Activated effector memory CD4-positive, alpha-beta T cell treated with anti-CD3 and anti-CD28 coated beads, Interleukin-2, amount 50 U/mL, for 16 hours (primary cell): Measurements from ENCODE around the gene CELF2.

Experiments used
- DNase-seq: peaks from one replicate; pipeline ENCODE4 v3.0.0-alpha.2; 2020

The CELF2 gene

DNA sequence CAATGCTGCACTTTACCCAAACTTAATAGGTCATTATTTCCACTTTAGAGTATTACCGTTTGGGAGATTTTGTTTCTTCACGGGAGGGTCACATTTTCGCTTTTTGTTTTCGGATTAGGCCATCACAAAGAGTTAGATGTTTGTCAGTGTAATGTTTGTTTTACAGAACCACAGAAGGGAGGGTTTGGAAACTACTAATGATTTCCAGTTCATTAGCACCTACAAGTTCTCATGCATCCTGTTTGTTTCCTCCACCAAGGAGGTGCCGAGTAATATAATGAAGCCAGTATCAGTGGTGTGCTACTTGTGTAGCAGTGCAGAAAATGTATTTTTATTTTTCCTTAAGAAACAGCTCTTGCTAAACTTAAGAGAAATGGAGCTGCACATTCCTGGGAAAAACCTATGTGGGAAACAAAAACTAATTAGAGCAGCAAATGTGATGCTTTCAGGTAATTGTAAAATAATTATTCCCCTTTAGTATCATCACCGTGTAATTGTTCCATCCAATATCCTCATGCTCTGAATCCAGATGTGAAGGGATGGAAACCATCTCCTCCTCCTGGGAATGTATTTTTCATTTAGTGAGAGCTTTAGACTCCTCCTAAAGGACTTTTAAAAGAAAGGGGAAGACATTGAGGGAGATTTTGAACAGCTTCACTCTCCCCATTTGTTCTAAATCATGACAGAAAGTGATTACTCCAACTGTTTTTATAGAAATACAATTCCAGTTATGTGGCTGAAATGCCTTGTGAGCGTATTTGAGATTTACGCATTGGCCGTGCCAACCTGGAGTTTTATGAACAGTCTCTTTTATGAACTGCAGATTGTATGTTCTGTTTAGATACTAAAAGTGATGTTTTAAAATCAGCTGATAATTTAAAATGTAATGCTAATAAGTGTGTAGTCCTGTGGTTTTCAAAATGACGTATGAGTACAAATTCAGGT is 5.6 kb downstream of the CELF2 start:
- no peak for DNase-seq

DNA sequence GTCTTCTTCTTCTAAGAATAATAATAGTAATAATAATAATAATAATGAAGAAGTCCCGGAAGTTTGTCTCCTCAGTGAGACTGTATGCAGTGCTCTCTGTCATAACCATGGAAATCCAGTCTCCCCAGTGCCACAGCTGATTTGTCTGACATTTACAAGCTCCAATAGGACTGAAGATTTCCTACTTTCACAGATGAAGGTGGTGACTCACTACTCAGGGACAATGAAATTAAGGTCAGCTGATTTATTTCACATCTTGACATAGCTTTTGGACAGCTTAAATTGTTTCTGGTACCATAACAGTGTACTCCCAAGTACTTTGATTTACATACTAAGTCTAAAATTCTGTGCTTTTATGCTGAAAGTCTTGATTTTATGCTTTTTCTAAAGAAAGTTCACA is 6.9 kb downstream of the CELF2 start:
- no peak for DNase-seq

DNA sequence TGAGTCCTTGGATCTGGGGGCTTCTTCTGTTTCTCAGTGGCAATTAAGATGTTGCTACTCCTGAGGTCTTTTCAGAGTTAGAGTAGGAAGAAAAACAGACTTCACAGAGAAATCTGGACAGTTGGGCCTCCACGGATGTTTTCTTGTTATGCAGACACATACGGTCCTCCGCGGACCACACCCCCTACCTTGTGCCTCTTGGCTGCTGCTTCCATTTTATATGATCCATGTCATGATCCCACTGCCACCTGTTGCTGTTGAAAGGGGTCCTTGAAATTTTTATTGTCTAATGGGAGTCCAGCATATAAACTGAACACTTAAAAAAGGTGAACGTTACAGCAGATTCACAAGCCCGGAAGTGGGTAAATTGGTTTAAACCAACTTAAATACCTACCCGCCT is 8.3 kb downstream of the CELF2 start:
- no peak for DNase-seq

DNA sequence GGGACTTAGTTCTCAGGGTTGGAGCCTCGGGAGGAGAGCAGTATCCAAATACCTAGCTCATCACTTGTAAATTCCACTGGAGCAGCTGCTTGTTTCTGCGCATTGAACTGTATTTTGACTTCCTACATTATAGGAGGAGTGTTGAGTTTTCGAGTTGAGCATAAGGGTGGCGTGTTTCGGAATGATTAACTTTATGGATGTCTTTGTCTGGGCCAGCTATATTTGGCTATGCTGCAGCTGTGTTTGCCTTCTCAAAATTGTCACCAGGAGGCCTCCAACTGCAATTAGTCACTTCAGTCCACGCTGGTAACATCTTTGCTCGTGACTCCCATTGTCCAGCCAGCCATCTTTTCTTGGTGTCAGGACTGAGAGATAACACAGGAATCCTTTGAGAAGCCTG is 9.1 kb downstream of the CELF2 start:
- DNase-seq = no peak

DNA sequence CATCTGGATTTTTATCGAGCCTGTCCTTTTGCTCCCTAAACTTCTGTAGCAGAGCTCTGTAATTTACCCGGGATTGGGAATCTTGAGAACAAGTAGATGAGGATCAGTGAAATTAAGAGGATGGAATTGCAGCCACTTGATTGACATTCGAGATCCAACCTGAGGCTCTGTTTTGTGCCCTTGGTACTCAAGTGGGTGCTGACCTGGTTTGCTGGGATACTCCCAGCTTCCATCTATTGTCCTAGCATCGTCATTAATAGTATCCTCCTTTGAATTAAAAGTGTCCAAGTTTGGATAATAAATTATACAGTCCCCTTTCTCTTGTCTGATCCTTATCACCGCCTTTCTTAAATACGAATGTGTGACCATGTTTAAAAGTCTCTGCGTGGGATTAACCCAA is 17.1 kb downstream of the CELF2 start:
- no peak for DNase-seq

DNA sequence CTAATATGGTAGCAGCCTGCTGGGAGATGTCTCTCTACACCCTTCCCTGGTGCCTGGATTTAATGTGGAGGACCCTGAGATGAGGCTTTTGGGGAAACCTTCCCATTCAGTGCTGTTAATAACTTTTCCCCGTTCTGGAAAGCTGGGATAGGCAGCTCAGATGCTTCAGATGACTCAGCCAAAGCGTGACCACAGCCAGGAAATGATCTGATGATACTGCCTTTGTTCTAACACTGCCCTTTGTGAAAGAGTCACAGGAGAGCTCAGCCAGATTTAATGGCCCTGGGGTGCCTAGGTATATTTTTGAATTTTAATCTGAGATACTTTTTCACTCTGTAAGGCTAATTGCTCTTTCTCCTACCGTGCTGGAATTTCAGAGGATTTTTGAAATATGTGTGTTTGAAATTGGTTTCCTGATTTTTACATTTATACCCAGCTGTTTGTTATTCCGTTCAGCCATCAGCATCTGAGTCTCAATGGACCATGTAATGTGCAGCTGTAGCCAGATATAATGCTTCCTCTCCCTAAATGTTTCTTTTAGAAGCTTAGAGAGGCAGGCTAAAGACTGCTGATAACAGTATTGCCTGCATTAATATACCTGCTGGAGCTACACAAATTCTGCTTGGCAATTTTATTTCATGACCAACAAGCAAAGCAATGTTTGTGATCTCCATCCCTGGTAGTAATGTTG is 17.8 kb downstream of the CELF2 start:
- DNase-seq = no peak

DNA sequence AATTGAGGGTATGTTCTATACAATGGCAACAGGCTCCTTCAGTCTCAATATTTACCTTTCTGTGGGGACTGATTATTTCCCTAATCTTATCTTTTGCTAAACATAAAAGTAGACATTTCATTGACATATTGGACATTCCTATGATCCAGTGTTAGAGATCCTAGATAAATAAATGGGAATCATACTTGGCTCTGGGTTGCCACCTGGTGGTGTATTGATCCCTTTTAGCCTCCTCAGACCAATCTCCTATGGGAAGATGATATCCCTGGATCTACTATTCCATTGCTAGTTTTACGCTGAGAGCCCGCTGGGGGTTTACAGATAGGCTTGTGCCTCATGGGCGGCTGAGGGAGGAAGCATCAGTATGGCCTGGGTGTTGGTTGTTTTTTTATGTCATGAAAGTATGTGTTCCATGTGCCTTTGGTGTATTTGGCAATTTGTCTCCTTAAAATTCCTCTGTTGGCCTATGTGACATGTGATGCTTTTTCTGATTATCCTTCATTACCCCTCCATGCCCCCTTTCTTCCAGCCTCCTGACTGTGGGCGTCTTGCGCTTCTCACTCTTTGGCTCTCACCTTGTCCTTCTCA is 18.8 kb downstream of the CELF2 start:
- no peak for DNase-seq

DNA sequence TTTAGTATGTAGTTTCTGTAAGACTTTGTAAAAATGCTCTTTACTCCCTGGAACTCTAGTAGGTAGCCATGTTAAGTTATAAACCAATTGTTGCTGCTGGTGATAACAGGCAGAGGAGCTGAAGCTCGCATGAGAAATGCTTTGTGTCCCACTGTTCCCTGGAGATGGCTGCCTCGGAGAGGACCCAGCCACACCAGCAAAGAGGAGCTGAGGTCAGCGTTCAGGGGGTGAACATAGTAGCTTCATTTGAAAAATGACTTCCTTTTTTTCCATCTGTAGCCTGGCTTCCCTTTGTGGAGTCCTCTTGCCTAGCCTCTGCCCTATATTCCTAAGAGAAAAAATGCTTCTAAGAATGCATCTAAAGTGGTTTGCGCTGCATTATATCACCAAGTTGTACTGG is 20.3 kb downstream of the CELF2 start:
- DNase-seq = no peak

DNA sequence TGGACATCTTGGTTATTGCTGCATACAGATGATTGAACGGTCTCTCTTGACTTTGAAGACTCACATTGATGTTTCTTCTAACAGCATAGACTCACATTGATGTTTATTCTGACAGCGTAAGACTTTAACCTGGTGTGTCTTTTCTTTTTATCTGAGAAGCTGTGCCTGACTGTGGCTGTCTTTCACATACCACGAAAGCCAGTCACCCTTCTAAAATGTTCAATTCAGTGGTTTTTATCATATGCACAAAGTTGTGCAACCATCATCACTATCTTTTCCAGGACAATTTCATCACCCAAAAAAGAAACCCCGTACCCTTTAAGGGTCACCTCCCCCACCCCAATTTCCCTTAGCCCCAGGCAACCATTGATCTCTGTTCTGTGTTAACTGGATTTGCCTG is 24.7 kb downstream of the CELF2 start:
- no peak for DNase-seq

DNA sequence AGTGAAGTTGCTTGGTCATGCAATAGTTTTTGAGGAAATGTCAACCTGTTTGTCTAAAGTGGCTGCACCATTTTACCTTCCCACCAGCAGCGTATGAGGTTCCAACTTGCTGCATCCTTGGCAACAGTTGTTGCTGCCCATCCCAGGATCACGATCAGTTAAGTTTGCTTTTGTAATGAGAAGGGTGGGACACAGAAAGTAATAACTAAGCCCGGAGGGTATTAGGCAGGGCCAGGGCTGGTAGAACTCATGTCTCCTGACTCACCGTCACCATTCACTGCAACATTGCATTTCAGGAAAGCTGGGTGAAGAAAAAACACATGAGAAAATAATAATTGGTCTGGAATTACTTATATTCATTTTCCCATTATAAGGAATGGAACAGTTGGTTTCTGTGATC is 25.4 kb downstream of the CELF2 start:
- no peak for DNase-seq

DNA sequence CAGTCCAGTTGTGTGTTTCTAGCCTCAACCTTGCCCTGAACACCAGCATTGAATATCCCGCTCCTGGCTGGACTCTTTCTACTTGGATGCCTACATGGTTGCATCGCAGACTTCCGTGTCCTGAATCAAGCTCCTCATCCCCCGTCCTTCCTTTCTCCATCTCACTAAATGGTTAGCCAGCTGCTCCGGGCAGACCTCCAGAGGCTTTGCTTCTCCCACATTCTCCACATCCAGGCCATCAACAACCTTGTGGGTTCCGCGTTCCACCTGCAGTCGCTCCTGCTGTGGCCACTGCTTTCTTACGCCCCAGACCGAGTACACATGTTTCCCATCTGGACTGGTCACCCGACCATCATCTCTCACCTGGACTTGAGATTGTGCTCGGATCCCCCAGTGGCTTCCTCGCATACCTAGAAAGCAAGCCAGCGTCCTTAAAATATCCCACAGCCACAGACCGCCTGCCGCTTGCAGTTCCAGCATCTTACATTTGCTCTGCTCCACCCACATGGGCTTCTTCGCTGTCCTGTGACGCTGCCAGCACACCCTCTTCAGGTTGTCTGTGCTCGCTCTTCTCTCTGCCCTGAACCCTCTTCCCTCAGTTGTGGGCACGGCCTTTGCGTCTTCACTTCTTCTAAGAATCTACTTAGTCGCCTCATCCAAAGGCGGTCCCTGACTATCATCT is 25.9 kb downstream of the CELF2 start:
- DNase-seq = no peak

DNA sequence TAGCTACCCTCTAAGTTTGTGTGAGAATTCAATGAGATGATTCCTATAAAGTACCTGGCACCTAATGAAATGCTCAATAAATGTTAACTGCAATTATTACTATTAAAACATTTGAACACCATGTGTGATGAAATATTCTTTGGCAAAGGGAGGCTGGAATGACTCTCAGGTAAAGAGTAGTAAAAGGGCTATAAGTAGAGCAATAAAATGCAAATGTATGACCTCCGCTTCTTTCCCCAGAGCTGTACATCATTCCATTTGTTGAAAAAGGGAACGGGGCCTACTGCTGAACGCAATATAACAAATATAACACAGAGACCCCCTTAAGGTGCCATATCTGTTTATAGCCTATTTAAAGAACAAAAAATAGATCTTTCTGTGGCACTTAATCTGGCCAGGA is 27.8 kb downstream of the CELF2 start:
- DNase-seq = no peak

DNA sequence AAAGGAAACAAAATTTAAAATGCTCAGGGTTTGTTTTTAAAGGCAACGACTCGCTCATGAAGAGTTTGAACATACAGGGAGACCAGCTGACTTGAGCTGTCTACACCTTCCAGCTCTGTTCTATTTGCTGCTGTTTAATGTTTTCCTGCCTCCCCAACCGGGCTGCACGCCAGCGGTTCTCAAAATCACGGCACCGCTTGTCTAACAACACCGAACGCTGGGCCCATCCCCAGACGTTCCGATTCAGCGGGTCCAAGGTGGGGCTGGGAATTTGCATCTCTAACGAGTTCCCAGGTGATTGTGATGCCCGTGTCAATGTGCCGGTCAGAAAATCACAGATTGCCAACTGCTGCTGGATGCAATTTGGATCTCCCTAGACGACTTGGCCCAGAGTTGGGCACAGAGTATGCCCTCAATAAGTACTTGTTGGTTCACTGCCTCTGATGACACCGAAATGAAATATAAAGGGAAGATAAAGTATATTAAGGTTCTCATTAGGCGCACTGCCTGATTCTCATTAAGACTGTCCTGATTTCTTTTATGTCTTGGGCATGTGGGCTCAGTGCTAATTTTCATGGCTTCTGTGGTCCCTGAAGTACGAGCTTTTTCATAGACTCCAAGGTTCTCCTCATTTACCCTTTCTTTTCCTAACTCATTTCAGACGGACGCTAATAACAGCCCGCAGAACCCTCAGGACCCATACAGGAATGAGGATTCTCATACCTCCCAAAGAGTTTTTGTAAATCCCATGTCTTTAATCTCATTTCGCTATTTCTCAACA is 28.5 kb downstream of the CELF2 start:
- no peak for DNase-seq

DNA sequence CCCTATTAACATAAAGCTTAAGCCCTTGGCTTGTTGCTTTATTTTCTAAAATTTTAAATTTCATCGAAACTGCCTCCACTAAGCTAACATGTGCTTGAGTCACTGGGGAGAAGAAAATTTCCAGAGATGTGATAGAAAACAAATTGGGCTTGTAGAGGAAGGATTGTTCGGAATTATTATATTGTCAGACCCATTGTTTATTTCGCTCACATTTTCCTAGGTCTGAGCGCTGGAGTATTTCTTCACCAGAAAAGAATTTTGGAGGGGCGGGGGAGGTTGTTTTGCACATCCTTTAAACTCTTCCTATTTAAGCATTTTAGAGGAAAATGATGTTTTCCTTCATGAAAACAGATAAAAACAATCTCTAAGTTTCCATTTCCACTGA is 29.1 kb downstream of the CELF2 start:
- DNase-seq = no peak

DNA sequence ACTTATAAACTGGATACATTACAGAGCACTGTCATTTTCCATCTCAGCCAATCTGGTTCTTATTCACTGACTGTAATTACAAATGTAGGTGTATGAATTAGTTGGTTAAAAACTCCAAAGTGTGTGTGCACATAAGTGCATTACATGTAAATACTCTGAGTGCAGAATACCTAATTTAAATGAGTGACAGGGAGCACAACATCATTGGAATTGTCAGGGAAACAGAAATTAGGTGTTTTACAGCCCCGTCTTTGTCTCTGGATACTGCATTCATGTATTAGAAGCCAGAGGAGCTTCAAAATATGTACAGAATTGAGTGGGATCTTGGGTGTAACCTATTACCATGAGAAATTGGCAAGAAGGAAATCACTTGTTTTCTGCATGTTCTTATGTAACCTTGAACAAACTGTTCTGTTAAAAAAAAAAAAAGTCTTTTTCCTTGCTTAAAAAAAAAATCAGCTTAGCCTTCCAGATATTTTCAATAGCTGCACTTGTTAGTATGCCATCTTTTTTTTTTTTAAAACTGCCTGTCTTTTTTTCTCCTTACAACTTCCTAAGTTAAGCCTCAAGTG is 31.1 kb downstream of the CELF2 start:
- DNase-seq = no peak

DNA sequence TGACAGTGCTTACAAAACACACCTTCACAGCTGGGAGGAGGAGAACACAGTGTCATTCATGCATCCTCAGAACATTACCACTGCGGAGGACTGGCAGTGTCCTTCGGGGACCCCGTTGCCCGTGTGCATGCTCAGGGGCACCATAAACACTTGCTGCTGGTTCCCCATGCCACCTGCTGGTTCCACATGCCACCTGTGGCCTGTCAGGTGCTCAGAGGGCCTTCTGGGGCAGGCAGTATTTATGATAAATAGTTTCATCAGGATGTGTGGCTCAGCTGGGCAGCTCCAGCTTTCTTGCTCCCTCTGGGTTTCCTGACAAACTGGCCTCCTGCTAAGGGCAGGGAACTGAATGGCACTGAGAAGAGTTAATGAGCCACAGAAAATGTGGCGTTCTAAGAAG is 32.1 kb downstream of the CELF2 start:
- no peak for DNase-seq

DNA sequence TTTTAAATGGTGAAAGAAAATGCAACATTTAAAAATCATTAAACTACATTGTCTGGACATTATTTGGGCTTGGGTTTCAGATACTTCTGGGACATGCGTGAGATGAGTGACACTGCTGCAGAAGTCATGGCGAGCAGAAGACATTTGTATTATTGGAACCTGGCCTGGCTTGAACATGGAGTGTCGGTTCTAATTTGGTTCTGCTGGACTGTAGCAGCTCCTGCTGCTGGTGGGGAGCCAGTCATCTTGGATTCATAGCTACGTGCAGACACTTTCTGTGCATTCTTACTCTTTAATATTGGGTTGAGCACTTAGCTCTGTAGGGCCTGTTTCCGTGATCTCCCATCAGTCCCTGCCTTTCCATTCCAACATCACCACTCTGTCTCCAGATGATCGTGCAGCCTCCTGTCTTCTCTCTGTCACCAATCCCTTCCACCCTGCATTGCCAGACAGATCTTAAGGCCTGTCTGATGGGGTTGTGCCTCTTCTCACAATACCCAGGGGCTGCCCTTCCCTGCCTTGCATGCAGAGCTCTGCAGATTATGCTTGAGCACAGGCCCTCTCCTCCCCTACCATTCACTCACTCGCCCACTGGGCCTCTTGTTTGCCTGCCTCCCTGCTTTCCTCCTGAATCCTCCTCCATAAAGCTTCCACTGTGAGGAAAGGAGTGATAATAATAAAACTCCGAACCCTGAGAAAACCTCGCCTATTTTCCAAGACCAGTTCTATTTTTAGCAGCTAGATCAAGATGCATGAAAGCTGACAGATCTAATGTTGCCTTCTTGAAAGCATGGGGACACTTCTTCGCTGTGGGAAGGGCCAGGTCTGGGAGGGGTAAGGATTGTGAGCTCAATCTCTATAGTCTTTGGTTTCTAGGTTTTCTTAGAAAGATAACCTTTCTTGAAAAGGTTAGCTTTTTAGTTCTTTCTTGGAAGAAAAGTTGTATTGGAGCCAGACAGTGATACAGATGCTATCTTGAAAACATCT is 32.9 kb downstream of the CELF2 start:
- DNase-seq = no peak

DNA sequence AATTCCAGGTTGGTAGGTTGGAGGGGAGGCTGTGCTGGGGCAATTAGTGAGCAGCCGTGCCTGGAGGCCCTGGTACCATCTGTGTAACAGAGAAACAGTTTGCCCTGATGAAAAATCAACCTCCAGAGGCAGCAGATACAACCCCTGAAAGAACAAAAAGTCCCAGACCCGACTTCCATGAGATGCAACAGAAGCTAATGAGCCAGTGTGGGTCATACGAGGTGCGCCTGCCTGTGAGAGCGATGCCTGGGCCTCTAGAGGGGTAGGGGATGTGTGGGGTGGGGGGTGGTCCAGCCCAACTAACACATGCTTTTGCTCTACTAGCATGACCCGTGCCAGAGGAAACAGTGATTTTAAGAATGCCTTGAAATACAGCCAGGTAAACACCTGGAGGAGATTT is 39.3 kb downstream of the CELF2 start:
- no peak for DNase-seq

DNA sequence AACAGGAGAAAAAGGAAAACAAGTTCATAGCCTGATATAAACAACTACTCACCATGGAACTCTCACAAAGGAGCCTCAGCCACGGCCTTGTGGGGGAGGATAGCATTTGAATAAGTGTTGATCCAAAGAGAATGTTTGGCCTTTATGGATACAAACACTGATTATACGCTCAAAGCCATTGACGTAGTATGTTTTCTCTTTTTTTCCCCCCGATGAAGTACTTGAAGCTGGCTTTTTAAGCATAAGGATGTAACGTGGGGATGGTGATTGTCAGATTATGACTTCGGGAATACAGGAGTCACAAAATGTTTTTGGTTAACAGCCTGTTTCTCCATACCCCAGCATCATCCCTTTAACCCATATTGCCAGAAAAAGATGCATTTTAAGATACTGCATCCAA is 39.8 kb downstream of the CELF2 start:
- DNase-seq = no peak

DNA sequence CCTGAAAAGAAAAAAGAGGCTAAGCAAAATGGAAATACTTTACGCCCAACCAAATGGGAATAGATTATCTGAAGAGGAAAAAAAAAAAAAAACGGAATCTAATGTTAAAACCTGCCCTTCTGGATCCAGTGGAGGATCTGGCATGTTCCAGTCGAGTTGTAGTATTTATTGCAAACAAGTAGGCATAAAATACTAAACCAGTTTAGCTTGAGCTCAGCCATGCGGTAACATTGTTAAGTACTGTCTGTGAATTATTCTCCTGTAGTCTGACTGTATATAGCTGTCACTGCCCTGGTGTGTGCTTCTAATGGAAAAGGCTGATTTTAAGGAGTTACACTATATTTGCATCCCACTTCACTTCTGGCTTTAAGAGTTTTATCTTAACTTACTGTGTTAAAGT is 40.3 kb downstream of the CELF2 start:
- DNase-seq = no peak

DNA sequence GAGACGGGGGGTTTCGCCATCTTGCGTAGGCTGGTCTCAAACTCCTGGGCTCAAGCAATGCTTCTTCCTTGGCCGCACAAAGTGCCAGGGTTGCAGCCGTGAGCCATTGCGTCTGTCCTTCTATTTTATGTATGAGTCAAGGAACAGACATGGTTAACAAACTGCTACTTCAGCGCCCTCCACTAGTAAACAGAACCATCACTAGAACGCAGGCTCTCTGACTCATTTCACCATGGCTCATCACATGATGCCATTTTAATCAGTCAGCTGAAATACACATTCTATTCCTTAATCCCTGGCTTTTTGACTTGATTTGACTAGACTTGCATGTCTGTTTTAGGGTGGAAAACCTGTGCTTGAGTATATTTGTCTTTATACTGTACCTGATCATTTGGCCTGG is 41.3 kb downstream of the CELF2 start:
- no peak for DNase-seq
